Adrenal gland (tissue), 5 donors: Measurements from ENCODE around the gene NPAS1.

Experiments used
- CTCF ChIP-seq, 6 experiments: fragments of 450-650 bp in 4 of 6; fragments of 200-600 bp in 2 of 6; sonication (generic) in 1 of 6; IDR thresholded peaks; 1 replicate in 5 of 6; 2 replicates in 1 of 6; pipeline versions ENCODE4 v1.5.1 to v1.8.0; 2016 to 2021; ENCODE audit warnings: antibody characterized with exemption in 6 of 6, mild to moderate bottlenecking in 2 of 6, moderate library complexity in 1 of 6
- POLR2A ChIP-seq, 2 donors: fragments of 450-650 bp; IDR thresholded peaks; one replicate each; pipeline ENCODE4 v1.6.1; 2017; ENCODE audit warnings: antibody characterized with exemption in 2 of 2, mild to moderate bottlenecking in 2 of 2, moderate library complexity in 1 of 2
- donor health status: DM: no; HTN: no; CAD: no.

DNA sequence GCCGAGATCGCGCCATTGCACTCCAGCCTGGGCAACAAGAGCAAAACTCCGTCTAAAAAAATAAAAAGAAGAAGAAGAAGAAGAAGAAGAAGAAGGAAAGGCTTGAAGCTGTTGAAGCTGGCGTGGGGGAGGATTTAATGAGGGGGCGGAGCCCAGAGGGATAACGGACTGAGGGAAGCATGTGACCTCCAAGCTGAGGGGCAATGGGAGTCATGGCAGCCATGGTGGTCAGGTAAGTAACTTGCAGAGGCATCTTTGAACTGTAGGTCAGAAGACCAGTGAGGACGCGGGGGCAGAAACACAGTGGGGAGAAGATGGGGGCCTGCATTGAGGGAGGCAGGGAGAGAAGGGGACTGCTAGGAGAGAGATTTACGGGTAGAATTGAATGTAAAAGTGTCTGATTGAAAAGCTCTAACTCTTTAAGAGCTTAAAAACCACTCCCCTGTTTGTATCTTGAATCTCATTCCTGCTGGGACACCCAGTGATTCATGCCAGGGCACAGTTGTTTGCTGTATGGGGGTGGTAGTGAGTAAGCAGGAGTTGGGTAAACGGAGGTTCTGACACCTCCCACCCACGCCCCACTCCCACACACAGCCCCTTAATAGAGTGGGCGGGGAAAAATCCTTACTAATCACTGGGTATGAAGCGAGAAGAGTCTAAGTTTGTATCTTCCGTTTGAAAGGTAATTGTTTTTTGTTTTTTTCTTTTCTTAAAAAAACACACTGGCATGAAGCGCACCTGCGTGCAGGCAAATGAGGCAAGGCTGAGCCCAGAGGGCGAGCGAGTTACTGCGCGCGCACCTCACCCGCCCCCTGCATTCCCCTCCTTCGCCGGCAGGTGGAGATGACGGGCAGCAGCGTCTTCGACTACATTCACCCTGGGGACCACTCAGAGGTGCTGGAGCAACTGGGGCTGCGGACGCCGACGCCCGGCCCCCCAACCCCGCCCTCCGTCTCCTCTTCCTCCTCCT, 15.8 kb downstream of the NPAS1 start:
- TF ChIP-seq POLR2A (IDR thresholded peaks at IDR 0.05) (peak in 1 of 2 donors; percentile 38), CTCF (IDR thresholded peaks at IDR 0.05) (peak; percentile 89 to 96 (median 94))
